Common myeloid progenitor, CD34-positive (primary cell): ENCODE measurements around the gene SLIT2.

Experiments used
- CTCF ChIA-PET: fragments of 350-600 bp; sonication (Branson Sonifier 250); formaldehyde crosslinking; loops from one replicate; lab custom pipeline; 2021; ENCODE audit warnings: antibody characterized with exemption; lab: Charles Lee
- POLR2A ChIA-PET: fragments of 350-600 bp; sonication (Branson Sonifier 250); formaldehyde crosslinking; loops from one replicate; lab custom pipeline; 2021; ENCODE audit warnings: antibody characterized with exemption; lab: Charles Lee
- DNase-seq, 3 donors: peaks; one replicate each; pipeline versions ENCODE4 v3.0.0 to v3.0.0-alpha.2; 2013
- H3K27ac ChIP-seq, 2 experiments: 1 replicate in 1 of 2; 2 replicates in 1 of 2; pipeline ENCODE4 v1.7.0; 2013; ENCODE audit warnings: inconsistent platforms in 2 of 2, low read length in 2 of 2, mild to moderate bottlenecking in 2 of 2, low read depth in 1 of 2, moderate library complexity in 1 of 2; ENCODE audit not compliant: severe bottlenecking in 2 of 2, insufficient read depth in 1 of 2, poor library complexity in 1 of 2
- H3K27me3 ChIP-seq, 5 experiments: replicated peaks in 2 of 5; 1 replicate in 3 of 5; 2 replicates in 2 of 5; pipeline versions ENCODE4 v1.6.1 to v1.7.0; 2013; ENCODE audit warnings: low read length in 4 of 5, mild to moderate bottlenecking in 2 of 5, moderate library complexity in 2 of 5, inconsistent platforms in 1 of 5; ENCODE audit not compliant: insufficient read depth in 5 of 5, control insufficient read depth in 4 of 5
- H3K36me3 ChIP-seq, 4 experiments: 1 replicate in 2 of 4; 2 replicates in 2 of 4; pipeline versions ENCODE4 v1.6.1 to v1.7.0; 2013; ENCODE audit warnings: low read length in 3 of 4, control low read depth in 1 of 4, mild to moderate bottlenecking in 1 of 4; ENCODE audit not compliant: control insufficient read depth in 4 of 4, insufficient read depth in 4 of 4
- H3K4me1 ChIP-seq, 4 experiments: 1 replicate in 3 of 4; 2 replicates in 1 of 4; pipeline versions ENCODE4 v1.6.1 to v1.7.1; 2013; ENCODE audit warnings: low read length in 3 of 4, mild to moderate bottlenecking in 3 of 4, control low read depth in 1 of 4, inconsistent platforms in 1 of 4, moderate library complexity in 1 of 4; ENCODE audit not compliant: control insufficient read depth in 4 of 4, insufficient read depth in 4 of 4; ENCODE audit errors: control extremely low read depth in 1 of 4
- H3K4me3 ChIP-seq, 7 experiments: 1 replicate in 4 of 7; 2 replicates in 3 of 7; pipeline versions ENCODE4 v1.5.1 to v1.7.0; 2013; ENCODE audit warnings: mild to moderate bottlenecking in 7 of 7, low read length in 6 of 7, moderate library complexity in 6 of 7, inconsistent platforms in 2 of 7, low read depth in 2 of 7, control low read depth in 1 of 7; ENCODE audit not compliant: insufficient read depth in 4 of 7, control insufficient read depth in 1 of 7; ENCODE audit errors: extremely low read depth in 1 of 7
- H3K9me3 ChIP-seq, 5 experiments: 1 replicate in 4 of 5; 2 replicates in 1 of 5; pipeline versions ENCODE4 v1.6.1 to v1.7.1; 2013; ENCODE audit warnings: low read length in 4 of 5, mild to moderate bottlenecking in 2 of 5, inconsistent platforms in 1 of 5, low read depth in 1 of 5, moderate library complexity in 1 of 5; ENCODE audit not compliant: control insufficient read depth in 4 of 5, insufficient read depth in 2 of 5; ENCODE audit errors: control extremely low read depth in 1 of 5
- WGBS: methylation state at CpG from one replicate; pipeline ENCODE4 v1.1.5; 2013; ENCODE audit not compliant: insufficient coverage; 5-methylcytosine and 5-hydroxymethylcytosine counted together

SLIT2 gene

GRCh38 chr4:20288047-20288650 lies 36.4 kb downstream of the SLIT2 start:
- no peaks in the 10 kb centered on the region for H3K36me3 ChIP-seq
- H3K9me3 ChIP-seq = no peaks in the 10 kb centered on the region
- H3K27ac ChIP-seq = no peak overlapping the region
- ChIA-PET POLR2A (no interaction called here), CTCF (no interaction called here)
- no peaks in the 10 kb centered on the region for H3K4me1 ChIP-seq
- DNase-seq = no peak
- WGBS = 100% methylated on average over 2 of the region's 8 CpGs
- H3K27me3 ChIP-seq = peaks cover 0 to 2% (median 0%) of the 10 kb centered on the region in 5 experiments
- no peak overlapping the region for H3K4me3 ChIP-seq

- no peak overlapping the region for H3K4me3 ChIP-seq
- no peak for DNase-seq
- no peaks in the 10 kb centered on the region for H3K9me3 ChIP-seq
- no peak overlapping the region for H3K27ac ChIP-seq
- no peaks in the 10 kb centered on the region for H3K36me3 ChIP-seq
- ChIA-PET CTCF (no interaction called here), POLR2A (no interaction called here)
- H3K27me3 ChIP-seq = peaks cover 0 to 2% (median 0%) of the 10 kb centered on the region in 5 experiments
- WGBS = 71% methylated on average over 1 of the region's 2 CpGs
- H3K4me1 ChIP-seq = no peaks in the 10 kb centered on the region
Measured at GRCh38 chr4:20288846-20289512, 37.3 kb downstream of the SLIT2 start.

GRCh38 chr4:20289782-20290181 lies 38.1 kb downstream of the SLIT2 start:
- WGBS = 90% methylated on average over 3 of the region's 3 CpGs

GRCh38 chr4:20292739-20293138 lies 41.0 kb downstream of the SLIT2 start:
- no peak overlapping the region for H3K27ac ChIP-seq
- H3K9me3 ChIP-seq = no peaks in the 10 kb centered on the region
- no peak overlapping the region for H3K4me3 ChIP-seq
- 88% methylated on average over 2 of the region's 3 CpGs for WGBS
- ChIA-PET CTCF (interaction anchor here (1.0 kb wide), 1 partner anchor 392 kb away, joined by 3 read pairs; no protein-coding TSS in a partner anchor), POLR2A (no interaction called here)
- peaks cover 0 to 2% (median 0%) of the 10 kb centered on the region in 5 experiments for H3K27me3 ChIP-seq
- DNase-seq = no peak
- no peaks in the 10 kb centered on the region for H3K4me1 ChIP-seq
- no peaks in the 10 kb centered on the region for H3K36me3 ChIP-seq

More at GRCh38 chr4:20289782-20290181, 38.1 kb downstream of the SLIT2 start:
- DNase-seq = no peak
- CTCF ChIA-PET = no interaction called here
- no peaks in the 10 kb centered on the region for H3K4me1 ChIP-seq
- peaks cover 0 to 2% (median 0%) of the 10 kb centered on the region in 5 experiments for H3K27me3 ChIP-seq
- no peak overlapping the region for H3K4me3 ChIP-seq
- no peaks in the 10 kb centered on the region for H3K36me3 ChIP-seq
- no peak overlapping the region for H3K27ac ChIP-seq
- POLR2A ChIA-PET = no interaction called here
- H3K9me3 ChIP-seq = no peaks in the 10 kb centered on the region

- Histone ChIP-seq H3K4me3 (no peak overlapping the region), H3K36me3 (no peaks in the 10 kb centered on the region), H3K27me3 (peaks cover 0 to 2% (median 0%) of the 10 kb centered on the region in 5 experiments), H3K27ac (no peak overlapping the region), H3K4me1 (no peaks in the 10 kb centered on the region), H3K9me3 (no peaks in the 10 kb centered on the region)
- no peak for DNase-seq
- WGBS = 83% methylated on average over 2 of the region's 2 CpGs
- ChIA-PET CTCF (no interaction called here), POLR2A (no interaction called here)
Measured at GRCh38 chr4:20297261-20297660, 45.6 kb downstream of the SLIT2 start.

GRCh38 chr4:20297783-20298182 lies 46.1 kb downstream of the SLIT2 start:
- H3K4me1 ChIP-seq = no peaks in the 10 kb centered on the region
- CTCF ChIA-PET = no interaction called here
- peaks cover 0 to 5% (median 0%) of the 10 kb centered on the region in 5 experiments for H3K27me3 ChIP-seq
- H3K4me3 ChIP-seq = no peak overlapping the region
- no peaks in the 10 kb centered on the region for H3K36me3 ChIP-seq
- no CpG with 5 or more reads among the region's 6 CpGs for WGBS
- POLR2A ChIA-PET = no interaction called here
- H3K9me3 ChIP-seq = no peaks in the 10 kb centered on the region
- no peak for DNase-seq
- no peak overlapping the region for H3K27ac ChIP-seq

GRCh38 chr4:20298455-20298854 lies 46.8 kb downstream of the SLIT2 start:
- ChIA-PET CTCF (no interaction called here), POLR2A (interaction anchor here (0.6 kb wide), 1 partner anchor 704 kb away, joined by 3 read pairs; no protein-coding TSS in a partner anchor)
- no peak for DNase-seq
- H3K27ac ChIP-seq = no peak overlapping the region
- H3K9me3 ChIP-seq = no peaks in the 10 kb centered on the region
- H3K4me1 ChIP-seq = no peaks in the 10 kb centered on the region
- peaks cover 0 to 5% (median 0%) of the 10 kb centered on the region in 5 experiments for H3K27me3 ChIP-seq
- no peaks in the 10 kb centered on the region for H3K36me3 ChIP-seq
- H3K4me3 ChIP-seq = no peak overlapping the region
